Activated CD4-positive, CD25-positive, alpha-beta regulatory T cell treated with anti-CD3 and anti-CD28 coated beads, Interleukin-2, amount 50 U/mL, for 16 hours (primary cell): Measurements from ENCODE around the gene ARID3A.

Source experiments
- DNase-seq: peaks from one replicate; pipeline ENCODE4 v3.0.0-alpha.2; 2020; ENCODE audit warnings: low read depth, low spot score

ARID3A gene

DNA sequence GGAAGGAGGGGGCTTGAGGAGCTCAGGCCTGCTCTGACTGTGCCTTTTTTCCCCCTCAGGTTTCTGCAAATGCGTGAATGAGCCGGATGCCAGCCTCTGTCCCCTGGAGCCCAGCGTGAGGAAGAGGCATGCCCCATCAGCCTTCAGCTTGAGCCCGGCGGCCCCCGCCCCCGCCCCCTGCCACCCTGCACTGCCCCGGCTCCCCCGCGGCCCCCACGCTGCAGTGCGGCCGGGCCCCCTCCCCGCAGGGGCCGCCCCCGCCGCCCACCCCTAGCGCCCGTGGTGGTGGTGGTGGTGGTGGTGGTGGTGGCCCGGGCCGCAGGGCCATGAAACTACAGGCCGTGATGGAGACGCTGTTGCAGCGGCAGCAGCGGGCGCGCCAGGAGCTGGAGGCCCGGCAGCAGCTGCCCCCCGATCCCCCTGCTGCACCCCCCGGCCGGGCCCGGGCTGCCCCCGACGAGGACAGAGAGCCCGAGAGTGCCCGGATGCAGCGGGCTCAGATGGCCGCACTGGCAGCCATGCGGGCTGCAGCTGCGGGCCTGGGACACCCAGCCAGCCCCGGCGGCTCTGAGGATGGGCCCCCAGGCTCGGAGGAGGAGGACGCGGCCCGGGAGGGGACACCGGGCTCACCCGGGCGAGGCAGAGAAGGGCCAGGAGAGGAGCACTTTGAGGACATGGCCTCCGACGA, 3.5 kb downstream of the ARID3A start:
- no peak for DNase-seq

DNA sequence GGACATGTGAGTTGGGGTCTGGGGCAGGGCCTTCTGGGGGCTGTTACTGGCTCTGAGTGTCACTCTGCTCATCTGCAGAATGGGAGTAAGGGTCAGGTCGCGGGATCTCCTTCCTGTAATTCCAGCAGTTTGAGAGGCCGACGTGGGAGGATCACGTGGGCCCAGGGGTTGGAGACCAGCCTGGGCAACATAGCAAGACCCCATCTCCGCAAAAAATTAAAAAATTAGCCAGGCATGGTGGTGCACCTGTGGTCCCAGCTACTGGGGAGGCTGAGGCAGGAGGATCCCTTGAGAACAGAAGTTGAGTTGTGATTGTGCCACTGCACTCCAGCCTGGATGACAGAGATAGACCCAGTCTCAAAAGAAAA, 4.0 kb downstream of the ARID3A start:
- no peak for DNase-seq

DNA sequence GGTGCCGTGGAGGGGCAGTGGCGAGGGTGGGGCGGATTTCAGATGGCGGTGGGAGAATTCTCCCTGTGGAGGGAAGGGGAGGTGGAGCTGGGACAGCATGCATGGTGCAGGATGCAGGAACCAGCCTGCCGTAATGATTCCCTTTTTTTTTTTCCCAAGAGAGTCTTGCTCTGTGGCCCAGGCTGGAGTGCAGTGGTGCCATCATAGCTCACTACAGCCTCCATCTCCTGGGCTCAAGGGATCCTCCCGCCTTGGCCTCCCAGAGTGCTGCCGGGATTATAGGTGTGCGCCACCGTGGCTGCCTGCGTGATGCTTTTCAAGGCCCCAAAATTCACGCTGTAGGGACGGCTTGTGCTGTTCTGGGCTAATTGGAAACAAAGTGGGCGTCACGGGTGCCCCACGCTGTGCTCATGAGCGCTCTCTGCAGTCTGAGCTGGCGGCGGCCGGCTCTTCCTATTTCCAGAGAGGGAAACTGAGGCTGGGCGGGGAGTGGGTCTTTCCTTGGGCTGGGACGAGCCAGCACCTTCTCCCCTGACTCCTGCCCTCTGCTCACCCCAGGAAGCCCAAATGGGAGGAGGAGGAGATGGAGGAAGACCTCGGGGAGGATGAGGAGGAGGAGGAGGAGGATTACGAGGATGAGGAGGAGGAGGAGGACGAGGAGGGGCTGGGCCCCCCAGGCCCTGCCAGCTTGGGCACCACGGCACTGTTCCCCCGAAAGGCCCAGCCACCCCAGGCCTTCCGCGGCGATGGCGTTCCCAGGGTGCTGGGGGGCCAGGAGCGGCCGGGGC, 6.2 kb downstream of the ARID3A start:
- DNase-seq, result no peak

DNA sequence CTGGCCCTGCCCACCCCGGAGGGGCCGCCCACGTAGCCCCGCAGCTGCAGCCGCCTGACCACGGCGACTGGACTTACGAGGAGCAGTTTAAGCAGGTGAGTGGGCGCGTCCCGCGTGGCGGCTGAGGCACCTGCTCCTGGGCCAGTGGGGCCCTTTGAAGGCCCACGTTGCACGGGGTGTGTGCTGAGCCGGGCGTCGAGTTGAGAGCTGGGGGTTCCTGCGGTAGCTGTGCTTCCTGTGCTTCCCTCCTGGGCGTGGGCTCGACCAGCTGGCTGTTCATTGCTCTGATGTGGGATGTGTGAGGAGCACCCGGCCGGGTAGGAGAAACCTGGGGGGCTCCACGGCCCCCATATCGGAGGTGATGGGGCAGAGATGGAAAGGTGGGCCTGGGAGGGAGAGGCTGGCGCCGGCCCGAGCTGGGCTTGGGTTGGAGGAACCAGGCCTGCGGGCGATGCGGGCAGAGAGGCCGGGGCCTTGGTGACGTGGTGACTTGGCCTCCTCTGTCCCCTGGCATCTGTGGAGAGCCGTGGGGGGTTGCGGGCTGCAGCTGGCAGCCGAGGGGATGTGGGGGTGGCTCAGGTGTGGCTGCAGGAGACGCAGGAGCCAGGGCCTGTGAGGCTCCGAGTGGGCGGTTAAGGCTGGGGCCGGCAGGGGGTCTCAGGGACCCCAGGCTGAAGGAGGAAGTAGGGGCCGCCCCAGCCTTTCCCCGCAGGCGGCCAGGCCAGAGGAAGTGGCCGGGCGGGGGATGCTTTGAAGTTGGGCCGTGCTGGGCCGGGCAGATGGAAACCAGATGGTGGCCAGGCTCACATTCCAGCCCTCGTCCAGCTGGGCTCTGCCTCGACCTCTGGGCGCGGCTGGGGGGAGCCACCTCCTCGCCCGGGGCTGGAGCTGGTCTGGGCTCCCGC, 7.1 kb downstream of the ARID3A start:
- no peak for DNase-seq

DNA sequence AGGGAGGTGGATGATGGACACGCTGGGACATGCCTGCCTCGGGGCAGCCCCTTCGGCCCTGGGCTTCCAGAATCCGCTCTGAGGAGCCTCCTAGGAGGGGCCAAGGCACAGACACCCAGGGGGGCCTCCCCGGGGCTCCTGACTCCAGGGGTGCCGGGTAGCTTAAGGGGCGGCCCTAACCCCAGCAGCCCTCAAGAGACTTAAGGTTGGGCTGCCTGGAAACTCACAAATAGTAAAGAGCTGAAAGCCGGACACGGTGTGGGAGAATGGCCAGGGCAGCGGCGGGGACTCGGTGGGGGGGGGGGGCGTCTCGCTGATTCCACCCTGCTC, 7.7 kb downstream of the ARID3A start:
- no peak for DNase-seq

DNA sequence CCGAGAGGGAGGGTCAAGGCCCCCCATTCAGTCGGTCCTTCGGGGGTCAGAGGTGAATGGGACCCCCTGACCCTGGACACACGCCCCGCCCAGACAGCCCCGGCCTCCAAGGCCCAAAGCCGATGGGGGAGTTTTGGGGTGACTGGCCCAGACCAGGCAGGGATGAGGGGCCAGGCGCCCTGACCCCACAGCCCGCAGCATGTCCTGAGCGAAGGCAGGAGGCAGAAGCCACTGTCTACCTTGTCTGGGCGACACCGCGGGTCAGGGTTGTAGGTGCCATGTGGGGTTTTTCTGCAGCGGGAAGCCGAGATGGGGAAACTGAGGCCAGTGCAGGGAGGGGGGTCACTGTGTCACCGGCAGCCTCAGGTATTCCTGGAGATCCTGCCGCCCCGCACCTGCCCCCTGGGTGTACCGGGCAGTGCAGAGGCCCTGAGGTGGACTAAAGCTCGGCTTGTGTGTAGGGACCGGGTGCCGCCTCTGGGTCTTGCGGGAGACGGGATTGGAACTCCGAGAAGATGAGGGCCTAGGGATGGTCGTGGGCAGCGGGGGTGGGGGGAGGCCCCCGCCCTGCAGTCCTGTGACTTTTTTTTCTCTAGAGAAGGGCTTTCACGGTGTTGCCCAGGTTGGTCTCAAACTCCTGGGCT, 8.5 kb downstream of the ARID3A start:
- DNase-seq, result no peak

DNA sequence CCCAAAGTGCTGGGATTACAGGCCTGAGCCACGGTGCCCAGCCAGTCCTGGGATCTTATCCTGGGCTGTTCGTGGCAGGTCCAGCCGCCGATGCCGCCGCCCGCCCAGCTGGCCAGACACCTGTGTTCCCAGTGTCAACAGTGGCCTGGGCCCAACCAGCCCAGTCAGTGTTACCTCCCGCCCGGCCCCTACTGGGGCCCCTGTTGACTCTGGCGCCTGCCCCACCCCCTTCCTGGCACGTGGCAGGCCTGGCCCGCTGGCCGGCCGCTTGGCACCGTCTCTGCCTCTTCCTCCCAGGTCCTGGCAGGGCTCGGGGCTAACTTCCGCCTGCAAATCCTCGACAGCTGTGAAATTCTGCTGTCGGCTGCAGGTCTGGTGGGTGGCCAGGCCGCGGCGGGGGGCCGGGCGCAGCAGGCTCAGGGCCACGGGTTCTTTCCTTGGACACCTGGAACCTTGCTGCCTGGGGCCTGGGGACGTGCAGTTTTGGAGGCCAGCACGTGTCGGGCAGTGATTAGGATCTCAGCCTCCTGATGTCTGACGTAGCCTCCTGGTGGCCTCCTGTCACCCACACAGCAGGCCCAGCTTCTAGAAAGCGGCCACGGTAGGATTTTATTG, 9.1 kb downstream of the ARID3A start:
- DNase-seq, result no peak

DNA sequence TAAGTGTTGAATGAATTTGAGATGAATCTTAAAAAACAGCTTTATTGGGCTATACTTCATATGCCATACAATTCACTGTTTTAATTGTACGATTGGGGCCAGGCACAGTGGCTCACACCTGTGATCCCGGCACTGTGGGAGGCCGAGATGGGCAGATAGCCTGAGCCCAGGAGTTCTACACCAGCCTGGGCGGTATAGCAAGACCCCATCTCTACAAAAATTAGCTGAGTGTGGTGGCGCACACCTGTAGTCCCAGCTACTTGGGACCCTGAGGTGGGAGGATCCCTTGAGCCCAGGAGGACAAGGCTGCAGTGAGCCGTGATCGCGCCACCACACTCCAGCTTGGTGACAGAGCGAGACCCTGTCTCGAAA, 10.3 kb downstream of the ARID3A start:
- DNase-seq, result no peak

DNA sequence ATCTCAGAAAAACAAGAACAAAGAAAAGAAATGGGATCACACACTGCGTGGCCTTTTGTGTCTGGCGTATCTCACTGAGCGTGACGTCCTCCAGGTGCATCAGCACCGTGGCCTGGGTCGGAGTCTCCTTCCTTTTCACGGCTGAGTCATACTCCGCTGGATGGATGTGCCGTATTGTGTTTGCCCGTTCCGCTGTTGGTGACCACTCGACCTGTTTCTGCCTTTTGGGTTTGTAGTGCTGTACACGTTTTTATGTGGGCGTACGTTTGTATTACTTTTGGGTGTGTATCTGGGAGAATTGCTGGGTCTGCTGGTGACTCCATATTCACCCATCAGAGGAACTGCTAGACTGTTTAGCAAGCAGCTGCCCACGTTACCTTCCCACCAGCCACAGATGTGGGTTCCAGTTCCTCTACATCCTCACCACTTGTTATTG, 11.4 kb downstream of the ARID3A start:
- DNase-seq, result no peak

DNA sequence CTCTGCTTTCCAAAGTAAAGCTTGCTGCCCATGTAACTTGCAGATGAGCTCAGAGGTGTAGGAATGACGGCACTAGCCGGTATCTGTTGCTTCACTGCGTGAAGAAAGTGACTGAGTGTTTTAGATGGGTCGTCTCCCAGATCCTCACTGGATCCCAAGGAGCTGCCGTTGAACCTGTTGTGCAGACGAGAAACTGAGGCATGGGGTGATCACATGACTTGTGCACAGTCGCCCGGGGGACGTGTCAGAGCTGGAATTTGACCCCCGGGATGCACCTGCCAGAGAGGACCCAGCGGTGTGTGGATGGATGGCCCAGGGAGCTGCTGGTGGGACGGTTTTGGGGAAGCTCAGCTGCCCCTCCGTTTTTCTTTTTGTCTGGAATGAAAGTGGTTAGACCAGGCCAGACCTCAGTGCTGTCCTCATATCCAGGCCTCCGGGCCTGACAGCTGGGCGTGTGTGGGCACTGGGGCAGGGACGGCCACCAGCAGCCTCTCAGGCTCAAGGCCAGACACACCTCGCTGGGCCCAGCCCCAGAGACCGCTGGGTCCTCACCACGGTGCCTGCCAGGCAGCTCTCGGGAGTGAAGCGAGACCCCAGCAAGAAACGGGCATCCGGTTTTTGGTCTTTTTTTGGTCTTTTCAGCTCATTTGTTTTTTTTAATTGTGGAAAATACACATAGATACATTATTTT, 12.5 kb downstream of the ARID3A start:
- DNase-seq, result no peak

DNA sequence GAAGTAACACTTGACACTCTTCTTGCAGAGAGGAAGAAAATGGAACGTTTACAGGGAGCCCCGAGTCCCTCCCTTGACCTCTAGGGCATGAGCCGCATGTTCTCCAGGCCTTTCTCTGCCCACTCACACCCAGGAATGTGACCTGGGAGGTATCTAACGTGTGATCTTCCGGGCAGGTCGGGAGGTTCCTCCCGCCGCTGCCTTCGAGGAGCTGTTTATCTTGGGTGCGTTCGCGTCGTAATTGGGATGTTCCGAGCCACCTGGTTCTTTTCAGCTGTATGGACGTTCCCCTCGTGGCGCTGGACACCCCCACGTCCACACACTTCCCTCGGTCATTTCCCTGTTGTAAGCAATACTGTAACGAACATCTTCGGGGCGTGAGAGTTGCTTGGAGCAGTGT, 13.6 kb downstream of the ARID3A start:
- no peak for DNase-seq

DNA sequence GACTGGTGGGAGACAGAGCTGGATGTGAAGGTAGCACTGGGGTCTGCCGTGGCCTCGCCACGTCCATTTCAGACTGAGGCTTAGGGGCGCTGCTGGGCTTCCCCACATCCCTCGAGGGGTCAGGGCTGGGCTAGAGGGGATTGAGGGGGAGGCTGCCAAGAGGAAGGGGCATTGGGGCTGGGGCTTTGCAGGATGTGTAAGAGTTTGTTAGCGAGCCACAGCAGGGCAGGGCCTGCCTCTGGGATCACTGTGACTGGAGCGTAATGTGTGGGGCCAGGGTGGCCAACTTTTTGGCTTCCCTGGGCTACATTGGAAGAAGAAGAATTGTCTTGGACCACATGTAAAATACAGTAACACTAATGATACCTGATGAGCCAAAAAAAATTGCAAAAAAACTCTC, 14.1 kb downstream of the ARID3A start:
- DNase-seq, result no peak

DNA sequence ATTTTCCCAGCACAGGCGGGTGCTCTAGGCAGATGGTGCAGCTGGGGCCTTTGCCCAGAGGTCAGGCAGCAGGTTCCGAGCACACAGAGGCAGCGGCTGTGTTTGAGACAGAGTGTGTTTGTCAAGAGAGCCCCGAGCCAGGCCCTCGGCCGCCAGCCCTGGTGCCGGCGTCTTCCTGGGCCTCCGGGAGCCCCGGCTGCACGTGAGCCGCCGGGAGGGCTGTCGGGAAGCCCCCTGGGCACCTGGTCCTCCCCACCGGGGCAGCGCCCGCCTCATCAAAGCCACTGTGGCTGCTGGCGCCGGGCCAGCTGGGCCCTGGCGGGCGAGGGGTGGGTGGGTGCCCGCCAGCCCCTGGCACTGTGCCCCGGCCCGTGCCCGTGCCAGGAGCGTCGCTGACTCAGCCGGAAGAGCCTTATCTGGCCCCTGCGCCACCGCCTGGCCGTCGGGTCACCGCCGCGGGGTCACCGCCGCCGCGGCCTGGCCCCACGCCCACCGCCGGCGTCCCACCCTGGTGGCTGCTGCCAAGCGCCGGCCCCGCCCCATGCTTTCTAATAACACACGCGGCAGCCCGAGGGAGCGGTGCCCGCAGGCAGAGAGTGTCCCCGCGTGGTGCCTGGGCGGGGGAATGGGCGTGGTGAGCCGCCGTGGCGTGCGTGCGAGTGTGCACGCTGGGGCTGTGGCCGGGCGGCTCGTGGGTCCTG, 14.9 kb downstream of the ARID3A start:
- peak; percentile 42 for DNase-seq

DNA sequence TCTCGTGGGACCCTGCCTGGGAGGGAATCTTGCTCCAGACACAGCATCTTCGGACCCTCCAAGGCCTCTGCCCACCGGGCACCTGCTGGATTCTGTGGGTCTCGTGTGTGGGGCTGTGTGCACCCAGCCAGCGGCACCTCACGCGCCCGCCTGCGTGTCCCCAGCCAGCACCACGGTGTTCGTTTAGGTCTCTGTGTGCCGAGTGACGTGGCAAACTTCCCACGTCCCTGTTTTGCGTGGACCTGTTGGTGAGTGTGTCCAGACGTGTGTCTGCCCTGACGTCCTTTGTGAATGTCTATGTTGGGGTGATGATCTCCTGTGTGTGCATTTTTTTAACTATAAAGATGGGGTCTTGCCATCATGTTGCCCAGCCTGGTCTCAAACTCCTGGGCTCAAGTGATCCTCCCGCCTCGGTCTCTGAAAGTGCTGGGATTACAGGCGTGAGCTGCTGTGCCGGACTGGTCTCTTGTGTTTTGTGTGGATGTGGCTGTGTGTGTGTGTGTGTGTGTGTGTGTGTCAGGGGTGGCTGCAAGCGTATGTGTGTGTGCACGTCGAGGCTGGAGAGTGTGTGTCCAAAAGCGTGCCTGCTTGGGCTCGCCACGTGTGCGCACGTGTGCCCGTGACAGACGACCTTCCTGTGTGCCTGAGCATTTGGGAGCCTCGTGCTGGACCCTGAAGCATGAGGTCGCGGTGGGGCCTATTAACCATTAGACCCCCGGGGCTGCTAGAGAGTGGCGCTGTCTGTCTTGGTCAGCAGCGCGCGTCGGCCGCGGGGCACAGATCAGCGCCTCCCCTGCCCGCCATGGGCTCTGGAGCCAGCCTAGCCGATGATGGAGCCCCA, 15.7 kb downstream of the ARID3A start:
- DNase-seq, result no peak

DNA sequence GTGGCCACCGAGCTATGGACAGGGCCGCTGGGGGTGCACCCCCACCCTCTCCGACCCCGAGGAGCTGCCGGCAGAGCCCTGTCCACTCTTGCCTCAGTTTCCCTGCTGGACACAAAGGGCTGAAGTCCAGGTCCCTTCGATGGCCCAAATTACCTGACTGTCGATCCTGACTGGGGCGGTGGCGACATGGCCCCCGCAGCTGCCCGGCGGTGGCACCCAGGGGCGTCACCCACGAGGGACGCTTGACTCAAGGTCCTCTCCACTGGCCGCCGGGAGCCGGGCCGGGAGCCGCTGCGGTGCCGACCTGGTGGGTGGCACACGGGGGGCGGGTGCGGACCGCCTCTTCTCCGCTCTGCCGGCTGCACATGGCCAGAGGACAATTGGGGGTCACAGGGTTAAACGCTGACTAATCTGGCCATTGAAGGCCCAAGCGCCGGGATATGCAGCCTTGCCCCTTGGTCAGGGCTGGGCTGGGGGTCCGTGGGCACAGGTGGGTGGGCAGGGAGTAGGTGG, 16.4 kb downstream of the ARID3A start:
- DNase-seq, result no peak

DNA sequence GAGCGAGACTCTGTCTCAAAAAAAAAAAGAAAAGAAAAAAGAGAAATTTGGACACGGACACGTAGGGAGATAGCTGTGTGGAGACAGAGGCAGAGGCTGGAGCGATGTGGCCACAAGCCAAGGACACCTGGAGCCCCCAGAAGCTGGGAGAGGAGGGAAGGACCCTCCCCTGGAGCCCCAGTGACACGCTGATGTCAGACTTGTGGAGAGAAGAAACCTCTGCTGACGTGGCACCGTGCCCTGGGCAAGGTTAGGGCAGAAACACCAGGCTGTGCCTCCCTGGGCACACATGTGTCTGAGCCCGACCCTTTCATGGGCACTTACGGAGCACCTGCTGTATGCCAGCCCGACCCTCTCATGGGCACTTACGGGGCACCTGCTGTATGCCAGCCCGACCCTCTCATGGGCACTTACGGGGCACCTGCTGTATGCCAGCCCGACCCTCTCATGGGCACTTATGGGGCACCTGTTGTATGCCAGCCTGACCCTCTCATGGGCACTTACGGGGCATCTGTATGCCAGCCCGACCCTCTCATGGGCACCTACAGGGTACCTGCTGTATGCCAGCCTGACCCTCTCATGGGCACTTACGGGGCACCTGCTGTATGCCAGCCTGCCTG, 17.8 kb downstream of the ARID3A start:
- DNase-seq, result no peak

DNA sequence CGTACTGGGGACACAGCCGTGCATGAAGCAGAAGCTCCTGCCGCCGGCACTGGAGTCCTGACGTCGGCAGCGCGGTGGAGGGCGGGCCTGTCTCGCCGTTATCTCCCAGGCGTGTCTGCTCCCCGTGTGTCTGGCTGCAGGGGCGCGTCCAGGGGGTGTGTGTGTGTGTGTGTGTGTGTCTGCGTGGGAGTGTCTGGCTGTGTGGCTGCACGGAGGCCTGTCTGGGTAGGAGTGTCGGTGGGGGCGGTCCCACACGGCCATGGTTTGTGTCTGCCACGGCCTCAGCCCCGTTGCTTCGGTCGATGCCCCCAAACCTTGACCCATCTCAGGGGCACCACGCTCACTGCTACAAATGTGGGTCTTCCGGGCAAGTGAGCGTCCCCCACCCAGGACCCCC, 18.3 kb downstream of the ARID3A start:
- no peak for DNase-seq

DNA sequence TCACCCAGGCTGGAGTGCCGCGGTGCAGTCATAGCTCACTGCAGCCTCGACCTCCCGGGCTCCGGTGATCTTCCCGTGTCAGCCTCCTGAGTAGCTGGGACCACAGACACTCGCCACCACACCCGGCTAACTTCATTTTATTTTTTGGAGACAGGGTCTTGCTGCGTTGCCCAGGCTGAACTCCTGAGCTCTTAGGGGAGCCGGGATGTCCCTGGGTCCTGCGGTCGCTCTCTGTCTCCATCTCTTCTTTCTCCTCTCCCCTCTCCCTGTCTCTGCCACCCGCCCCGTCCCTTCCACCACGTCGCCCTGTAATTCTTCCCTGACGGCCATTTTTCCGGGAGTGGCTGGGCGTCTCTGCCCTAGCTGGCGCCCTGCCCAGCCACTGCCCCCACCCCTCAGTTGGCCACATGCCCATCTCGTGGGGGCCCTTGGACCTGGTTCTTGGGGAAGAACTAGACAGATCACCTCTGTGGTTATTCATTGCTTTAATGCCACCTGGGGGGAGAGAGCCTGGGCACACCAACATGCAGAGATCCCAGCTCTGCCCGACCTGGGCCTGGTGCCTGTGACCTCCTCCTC, 18.9 kb downstream of the ARID3A start:
- no peak for DNase-seq
